Activated CD4-positive, alpha-beta T cell treated with anti-CD3 and anti-CD28 coated beads, Interleukin-2, amount 10 ng/mL, durations not matched to agents 24 days and 14 days (primary cell): ENCODE results near the gene GLI3. TPM values are rescaled to one million over a fixed set of nuclear protein-coding genes. Genes with fewer than 3 reads are reported as not detected.
"Not testable (repeated sequence)": the region's sequence is repeated elsewhere in the genome, so short reads cannot be mapped to it uniquely, and the experiment has no call there.

Source experiments
- DNase-seq: peaks from one replicate; pipeline ENCODE4 v3.0.0; 2022
- H3K27ac Mint-ChIP-seq: one replicate; pipeline ENCODE4 v1.8.0; 2022; ENCODE audit warnings: mild to moderate bottlenecking, mixed read lengths
- H3K27me3 Mint-ChIP-seq: one replicate; pipeline ENCODE4 v1.8.0; 2022; ENCODE audit warnings: mixed read lengths
- H3K36me3 Mint-ChIP-seq: one replicate; pipeline ENCODE4 v1.8.0; 2022; ENCODE audit warnings: low read depth, mild to moderate bottlenecking, mixed read lengths
- H3K4me1 Mint-ChIP-seq: one replicate; pipeline ENCODE4 v1.8.0; 2021; ENCODE audit warnings: mixed read lengths
- H3K4me3 Mint-ChIP-seq: one replicate; pipeline ENCODE4 v1.8.0; 2022; ENCODE audit warnings: mild to moderate bottlenecking, moderate library complexity, mixed read lengths
- H3K9me3 Mint-ChIP-seq: one replicate; pipeline ENCODE4 v1.8.0; 2021; ENCODE audit warnings: mixed read lengths
- intact Hi-C: fragments of 100-400 bp; cut with micrococcal nuclease; formaldehyde crosslinking; loops from one replicate; pipeline ENCODE4 v1.15.1; 2023
- total RNA-seq: library from RNA; stranded (reverse); gene quantifications from 2 replicates; pipeline ENCODE4 v1.2.3, GENCODE V29; 2022

GLI3 gene
- total RNA-seq, 1 donor from 2014 or later: not detected

GRCh38 chr7:42213093-42213492 lies 23.9 kb downstream of the GLI3 start:
- intact Hi-C loops: no loop called here
- peaks cover 2% of the 10 kb centered on the region for H3K27me3 Mint-ChIP-seq
- H3K36me3 Mint-ChIP-seq: no peaks in the 10 kb centered on the region
- H3K9me3 Mint-ChIP-seq: no peaks in the 10 kb centered on the region
- no peak for DNase-seq
- H3K4me1 Mint-ChIP-seq: no peaks in the 10 kb centered on the region
- H3K4me3 Mint-ChIP-seq: no peak overlapping the region
- H3K27ac Mint-ChIP-seq: no peak overlapping the region

GRCh38 chr7:42212541-42213090 lies 24.4 kb downstream of the GLI3 start:
- DNase-seq: no peak
- Mint-ChIP-seq H3K27ac (no peak overlapping the region), H3K36me3 (no peaks in the 10 kb centered on the region), H3K27me3 (peaks cover 2% of the 10 kb centered on the region), H3K4me1 (no peaks in the 10 kb centered on the region), H3K4me3 (no peak overlapping the region), H3K9me3 (no peaks in the 10 kb centered on the region)
- intact Hi-C loops: no loop called here

- intact Hi-C loops: no loop called here
- no peaks in the 10 kb centered on the region for H3K9me3 Mint-ChIP-seq
- H3K27me3 Mint-ChIP-seq: peaks cover 2% of the 10 kb centered on the region
- DNase-seq: no peak
- no peaks in the 10 kb centered on the region for H3K36me3 Mint-ChIP-seq
- H3K4me3 Mint-ChIP-seq: no peak overlapping the region
- no peaks in the 10 kb centered on the region for H3K4me1 Mint-ChIP-seq
- H3K27ac Mint-ChIP-seq: no peak overlapping the region
Observed at GRCh38 chr7:42211938-42212337, 25.1 kb downstream of the GLI3 start.

- Mint-ChIP-seq H3K36me3 (no peaks in the 10 kb centered on the region), H3K27ac (no peak overlapping the region), H3K9me3 (no peaks in the 10 kb centered on the region), H3K4me1 (no peaks in the 10 kb centered on the region), H3K27me3 (no peaks in the 10 kb centered on the region), H3K4me3 (no peak overlapping the region)
- DNase-seq: no peak
- intact Hi-C loops: no loop called here
Observed at GRCh38 chr7:42210779-42211178, 26.2 kb downstream of the GLI3 start.

GRCh38 chr7:42210333-42210732 lies 26.7 kb downstream of the GLI3 start:
- no peaks in the 10 kb centered on the region for H3K9me3 Mint-ChIP-seq
- H3K27me3 Mint-ChIP-seq: no peaks in the 10 kb centered on the region
- H3K27ac Mint-ChIP-seq: no peak overlapping the region
- H3K4me1 Mint-ChIP-seq: no peaks in the 10 kb centered on the region
- no peak overlapping the region for H3K4me3 Mint-ChIP-seq
- DNase-seq: no peak
- intact Hi-C loops: no loop called here
- H3K36me3 Mint-ChIP-seq: no peaks in the 10 kb centered on the region

- DNase-seq, H3K27me3 Mint-ChIP-seq, H3K9me3 Mint-ChIP-seq, H3K4me1 Mint-ChIP-seq, H3K36me3 Mint-ChIP-seq, H3K27ac Mint-ChIP-seq, intact Hi-C loops, H3K4me3 Mint-ChIP-seq: not testable (repeated sequence)
Observed at GRCh38 chr7:42209085-42209484, 27.9 kb downstream of the GLI3 start.

- no peaks in the 10 kb centered on the region for H3K4me1 Mint-ChIP-seq
- H3K27ac Mint-ChIP-seq: no peak overlapping the region
- peaks cover 4% of the 10 kb centered on the region for H3K9me3 Mint-ChIP-seq
- DNase-seq: no peak
- no peak overlapping the region for H3K4me3 Mint-ChIP-seq
- no peaks in the 10 kb centered on the region for H3K36me3 Mint-ChIP-seq
- no peaks in the 10 kb centered on the region for H3K27me3 Mint-ChIP-seq
- intact Hi-C loops: no loop called here
Observed at GRCh38 chr7:42208572-42208971, 28.4 kb downstream of the GLI3 start.

- peaks cover 4% of the 10 kb centered on the region for H3K9me3 Mint-ChIP-seq
- no peaks in the 10 kb centered on the region for H3K36me3 Mint-ChIP-seq
- no peak for DNase-seq
- H3K27me3 Mint-ChIP-seq: no peaks in the 10 kb centered on the region
- no peaks in the 10 kb centered on the region for H3K4me1 Mint-ChIP-seq
- no peak overlapping the region for H3K27ac Mint-ChIP-seq
- no peak overlapping the region for H3K4me3 Mint-ChIP-seq
- intact Hi-C loops: no loop called here
Observed at GRCh38 chr7:42207420-42207819, 29.6 kb downstream of the GLI3 start.

- Mint-ChIP-seq H3K4me3 (no peak overlapping the region), H3K27ac (no peak overlapping the region), H3K4me1 (no peaks in the 10 kb centered on the region), H3K9me3 (peaks cover 4% of the 10 kb centered on the region), H3K36me3 (no peaks in the 10 kb centered on the region), H3K27me3 (no peaks in the 10 kb centered on the region)
- intact Hi-C loops: no loop called here
- no peak for DNase-seq
Observed at GRCh38 chr7:42203336-42203735, 33.7 kb downstream of the GLI3 start.

GRCh38 chr7:42202601-42203000 lies 34.4 kb downstream of the GLI3 start:
- H3K9me3 Mint-ChIP-seq: peaks cover 4% of the 10 kb centered on the region
- H3K4me1 Mint-ChIP-seq: no peaks in the 10 kb centered on the region
- no peaks in the 10 kb centered on the region for H3K36me3 Mint-ChIP-seq
- no peak overlapping the region for H3K4me3 Mint-ChIP-seq
- H3K27me3 Mint-ChIP-seq: no peaks in the 10 kb centered on the region
- no peak overlapping the region for H3K27ac Mint-ChIP-seq
- intact Hi-C loops: no loop called here
- DNase-seq: no peak

- H3K4me3 Mint-ChIP-seq: no peak overlapping the region
- H3K36me3 Mint-ChIP-seq: no peaks in the 10 kb centered on the region
- peaks cover 3% of the 10 kb centered on the region for H3K9me3 Mint-ChIP-seq
- no peaks in the 10 kb centered on the region for H3K27me3 Mint-ChIP-seq
- no peak for DNase-seq
- no peaks in the 10 kb centered on the region for H3K4me1 Mint-ChIP-seq
- H3K27ac Mint-ChIP-seq: no peak overlapping the region
- intact Hi-C loops: no loop called here
Observed at GRCh38 chr7:42198974-42199668, 37.9 kb downstream of the GLI3 start.

- H3K4me1 Mint-ChIP-seq: peaks cover 3% of the 10 kb centered on the region
- intact Hi-C loops: no loop called here
- no peak overlapping the region for H3K27ac Mint-ChIP-seq
- no peaks in the 10 kb centered on the region for H3K27me3 Mint-ChIP-seq
- no peaks in the 10 kb centered on the region for H3K36me3 Mint-ChIP-seq
- no peak overlapping the region for H3K4me3 Mint-ChIP-seq
- DNase-seq: no peak
- H3K9me3 Mint-ChIP-seq: no peaks in the 10 kb centered on the region
Observed at GRCh38 chr7:42198296-42198695, 38.7 kb downstream of the GLI3 start.

- no peak overlapping the region for H3K4me3 Mint-ChIP-seq
- intact Hi-C loops: no loop called here
- no peaks in the 10 kb centered on the region for H3K36me3 Mint-ChIP-seq
- DNase-seq: no peak
- H3K9me3 Mint-ChIP-seq: no peaks in the 10 kb centered on the region
- H3K27ac Mint-ChIP-seq: no peak overlapping the region
- no peaks in the 10 kb centered on the region for H3K27me3 Mint-ChIP-seq
- H3K4me1 Mint-ChIP-seq: peaks cover 3% of the 10 kb centered on the region
Observed at GRCh38 chr7:42197451-42197850, 39.6 kb downstream of the GLI3 start.

GRCh38 chr7:42194238-42194637 lies 42.8 kb downstream of the GLI3 start:
- Mint-ChIP-seq H3K4me3 (no peak overlapping the region), H3K36me3 (no peaks in the 10 kb centered on the region), H3K9me3 (no peaks in the 10 kb centered on the region), H3K27ac (no peak overlapping the region), H3K4me1 (peaks cover 3% of the 10 kb centered on the region), H3K27me3 (no peaks in the 10 kb centered on the region)
- intact Hi-C loops: no loop called here
- no peak for DNase-seq
